Osteoblast (primary cell): ENCODE measurements around the gene TMEM126B. TPM values are rescaled to one million over a fixed set of nuclear protein-coding genes. Genes with fewer than 3 reads are reported as not detected.

Experiments
- DNase-seq: peaks from one replicate; pipeline ENCODE4 v3.0.0; 2011; ENCODE audit warnings: low spot score, mixed read lengths; ENCODE audit not compliant: insufficient read length; ENCODE audit errors: missing footprints
- H2AFZ ChIP-seq: 2 replicates; pipeline ENCODE4 v1.6.0; 2011; ENCODE audit warnings: mild to moderate bottlenecking, low read length
- H3K27ac ChIP-seq: 2 replicates; pipeline ENCODE4 v1.5.1; 2011; ENCODE audit warnings: mild to moderate bottlenecking, low read depth, low read length, moderate library complexity
- H3K27me3 ChIP-seq: 2 replicates; pipeline ENCODE4 v1.6.0; 2012; ENCODE audit warnings: mild to moderate bottlenecking, control low read depth, inconsistent platforms, low read length, moderate library complexity; ENCODE audit not compliant: insufficient read depth
- H3K36me3 ChIP-seq: 2 replicates; pipeline ENCODE4 v1.5.1; 2011; ENCODE audit warnings: mild to moderate bottlenecking, low read length, control low read depth, moderate library complexity; ENCODE audit not compliant: insufficient read depth
- H3K4me1 ChIP-seq: 2 replicates; pipeline ENCODE4 v1.5.1; 2011; ENCODE audit warnings: mild to moderate bottlenecking, low read length, control low read depth, moderate library complexity; ENCODE audit not compliant: insufficient read depth
- H3K4me2 ChIP-seq: 2 replicates; pipeline ENCODE4 v1.6.0; 2011; ENCODE audit warnings: mild to moderate bottlenecking, low read length; ENCODE audit not compliant: insufficient read depth
- H3K4me3 ChIP-seq: fragments of 200-600 bp; sonication (generic); 3 replicates; pipeline ENCODE4 v1.5.1; 2012; ENCODE audit warnings: mild to moderate bottlenecking, low read length, inconsistent platforms; ENCODE audit not compliant: insufficient read depth
- H3K79me2 ChIP-seq: 2 replicates; pipeline ENCODE4 v1.6.0; 2012; ENCODE audit warnings: mild to moderate bottlenecking, low read length, control low read depth, inconsistent platforms; ENCODE audit not compliant: insufficient read depth
- H3K9me3 ChIP-seq: 2 replicates; pipeline ENCODE4 v1.5.1; 2011; ENCODE audit warnings: low read depth, low read length, control low read depth
- H4K20me1 ChIP-seq: 2 replicates; pipeline ENCODE4 v1.6.0; 2012; ENCODE audit warnings: mild to moderate bottlenecking, low read length, control low read depth; ENCODE audit not compliant: insufficient read depth
- CTCF ChIP-seq: IDR thresholded peaks from 2 replicates; pipeline ENCODE4 v1.5.1; 2011; ENCODE audit warnings: mild to moderate bottlenecking, low read depth, low read length, moderate library complexity; ENCODE audit errors: extremely low read depth
- total RNA-seq: library from RNA; depleted of rRNA; stranded (reverse); fragments of >200 nt; gene quantifications from 2 replicates; pipeline ENCODE4 v1.2.3, GENCODE V29; 2012

Gene TMEM126B
- 64.4 and 81.6 TPM in 2 replicates for total RNA-seq

- H4K20me1 ChIP-seq = no peaks in the 10 kb centered on the region
- H3K79me2 ChIP-seq = peaks cover 39% of the 10 kb centered on the region
- no peaks in the 10 kb centered on the region for H3K9me3 ChIP-seq
- H3K36me3 ChIP-seq = peaks cover 4% of the 10 kb centered on the region
- peak within 1 kb of the TSS; percentile 52 for H3K27ac ChIP-seq
- TF ChIP-seq CTCF = no peak
- peak within 1 kb of the TSS; percentile 97 for H2AFZ ChIP-seq
- H3K27me3 ChIP-seq = no peaks in the 10 kb centered on the region
- H3K4me1 ChIP-seq = peaks cover 14% of the 10 kb centered on the region
- peak; percentile 88 for DNase-seq
- H3K4me3 ChIP-seq = peak within 1 kb of the TSS; percentile 75
- H3K4me2 ChIP-seq = peak within 1 kb of the TSS; percentile 94
These were observed at the start of gene TMEM126B for GRCh38 chr11:85627998-85628770. Gene TMEM126B, plus strand, starts transcription at chr11:85628593. Its CDS starts 15 bp downstream, at chr11:85628608.

GRCh38 chr11:85582111-85582510 is 46.3 kb upstream of the TMEM126B start:
- Histone ChIP-seq H3K4me1 (no peaks in the 10 kb centered on the region), H3K36me3 (no peaks in the 10 kb centered on the region), H3K9me3 (no peaks in the 10 kb centered on the region), H3K27ac (no peak overlapping the region), H4K20me1 (no peaks in the 10 kb centered on the region), H3K4me2 (no peak overlapping the region), H2AFZ (no peak overlapping the region), H3K4me3 (no peak overlapping the region), H3K27me3 (no peaks in the 10 kb centered on the region), H3K79me2 (no peaks in the 10 kb centered on the region)
- no peak for TF ChIP-seq CTCF
- no peak for DNase-seq

DNA sequence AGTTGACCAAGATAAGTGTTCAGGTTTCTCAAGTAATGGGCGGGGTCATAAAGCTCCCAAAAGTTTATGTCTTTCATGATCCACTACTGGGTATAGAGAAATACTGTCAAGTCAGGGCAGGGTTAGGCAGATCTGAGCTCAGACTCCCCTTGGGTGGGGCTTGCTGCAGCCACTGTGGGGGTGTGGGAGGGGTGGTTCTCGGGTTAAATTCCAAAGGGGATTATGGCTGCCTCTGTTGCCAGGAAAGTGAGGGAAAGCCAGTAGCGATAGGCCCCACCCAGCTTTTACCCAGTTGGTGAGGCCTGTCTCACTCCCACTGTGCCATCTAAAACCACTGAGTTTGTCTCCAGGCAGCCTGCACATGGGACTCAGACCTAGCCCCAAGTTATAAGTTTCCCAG is 39.0 kb upstream of the TMEM126B start:
- H3K36me3 ChIP-seq = no peaks in the 10 kb centered on the region
- no peaks in the 10 kb centered on the region for H3K4me1 ChIP-seq
- DNase-seq = no peak

More for the DNA sequence above, 39.0 kb upstream of the TMEM126B start:
- H3K9me3 ChIP-seq = no peaks in the 10 kb centered on the region
- no peak overlapping the region for H3K4me3 ChIP-seq
- H3K4me2 ChIP-seq = no peak overlapping the region
- TF ChIP-seq CTCF = no peak
- H3K27ac ChIP-seq = no peak overlapping the region
- H3K27me3 ChIP-seq = no peaks in the 10 kb centered on the region
- H2AFZ ChIP-seq = no peak overlapping the region
- H3K79me2 ChIP-seq = no peaks in the 10 kb centered on the region
- H4K20me1 ChIP-seq = no peaks in the 10 kb centered on the region
